H1 (cell line): ENCODE data around the gene YEATS2.

Source experiments
- ATF3 ChIP-seq: IDR thresholded peaks from 2 replicates; pipeline ENCODE4 v1.6.1; 2011; ENCODE audit warnings: low read depth, mild to moderate bottlenecking, low read length; ENCODE audit not compliant: insufficient read depth
- CEBPB ChIP-seq: IDR thresholded peaks from 2 replicates; pipeline ENCODE4 v1.6.1; 2012; ENCODE audit warnings: low read depth, low read length
- CHD2 ChIP-seq: IDR thresholded peaks from 2 replicates; pipeline ENCODE4 v1.6.1; 2012; ENCODE audit warnings: low read length, improper control_type of control experiment
- CTCF ChIP-seq, 3 experiments: IDR thresholded peaks; 1 replicate in 2 of 3; 2 replicates in 1 of 3; pipeline versions ENCODE4 v1.5.1 to v1.6.1; 2011; ENCODE audit warnings: low read length in 3 of 3, mild to moderate bottlenecking in 3 of 3, inconsistent platforms in 2 of 3, low read depth in 1 of 3, moderate library complexity in 1 of 3; ENCODE audit not compliant: insufficient read depth in 1 of 3; ENCODE audit errors: control extremely low read depth in 1 of 3
- EP300 ChIP-seq, 2 experiments: IDR thresholded peaks; 1 replicate in 1 of 2; 2 replicates in 1 of 2; pipeline ENCODE4 v1.6.1; 2011 to 2012; ENCODE audit warnings: low read depth in 2 of 2, low read length in 2 of 2, mild to moderate bottlenecking in 2 of 2, borderline replicate concordance in 1 of 2, inconsistent platforms in 1 of 2, moderate library complexity in 1 of 2
- JUND ChIP-seq: IDR thresholded peaks from 2 replicates; pipeline ENCODE4 v1.6.1; 2011; ENCODE audit warnings: mild to moderate bottlenecking, improper control_type of control experiment, low read length
- MAFK ChIP-seq: IDR thresholded peaks from 2 replicates; pipeline ENCODE4 v1.6.1; 2012; ENCODE audit warnings: low read depth, mild to moderate bottlenecking, improper control_type of control experiment, low read length
- MAX ChIP-seq: IDR thresholded peaks from 2 replicates; pipeline ENCODE4 v1.6.1; 2012; ENCODE audit warnings: inconsistent platforms
- NANOG ChIP-seq: IDR thresholded peaks from 2 replicates; pipeline ENCODE4 v1.6.1; 2011; ENCODE audit warnings: low read length, low read depth, mild to moderate bottlenecking, inconsistent platforms; ENCODE audit not compliant: insufficient read depth, poor library complexity, severe bottlenecking
- POLR2A ChIP-seq, 2 experiments: IDR thresholded peaks; 1 replicate in 1 of 2; 2 replicates in 1 of 2; pipeline ENCODE4 v1.6.1; 2011; ENCODE audit warnings: low read depth in 2 of 2, low read length in 2 of 2, mild to moderate bottlenecking in 2 of 2; ENCODE audit errors: control extremely low read depth in 1 of 2
- POLR2AphosphoS5 ChIP-seq: IDR thresholded peaks from 2 replicates; pipeline ENCODE4 v1.6.1; 2011; ENCODE audit warnings: low read depth, low read length
- SP1 ChIP-seq: IDR thresholded peaks from 2 replicates; pipeline ENCODE4 v1.6.1; 2011; ENCODE audit warnings: low read depth, low read length
- SP2 ChIP-seq: IDR thresholded peaks from 2 replicates; pipeline ENCODE4 v1.6.1; 2012; ENCODE audit warnings: mild to moderate bottlenecking, low read length, inconsistent platforms
- SUZ12 ChIP-seq: fragments of 200-600 bp; sonication (generic); IDR thresholded peaks from 2 replicates; pipeline ENCODE4 v1.6.1; 2012; ENCODE audit warnings: mild to moderate bottlenecking, inconsistent platforms, low read length, moderate library complexity, mixed read lengths

- TF ChIP-seq SUZ12 (no peak), CHD2 (no peak), SP1 (no peak), CTCF (IDR thresholded peaks at IDR 0.05; ENCODE audit: control extremely low read depth in 1 of 3, insufficient read depth in 1 of 3, low read depth in 1 of 3, low read length in 3 of 3) (no peak), POLR2AphosphoS5 (no peak), POLR2A (IDR thresholded peaks at IDR 0.05; ENCODE audit: control extremely low read depth in 1 of 2, low read depth in 2 of 2, low read length in 2 of 2) (no peak), MAFK (no peak), SP2 (no peak), JUND (no peak), ATF3 (no peak), NANOG (no peak), MAX (no peak), EP300 (IDR thresholded peaks at IDR 0.05; ENCODE audit: borderline replicate concordance in 1 of 2, low read depth in 2 of 2, low read length in 2 of 2) (no peak), CEBPB (no peak)
These were observed 98.8 kb downstream of the YEATS2 start for GRCh38 chr3:183796372-183796771.
